SK-N-SH treated with all-trans-retinoic acid at 6 μM for 48 hours (cell line): ENCODE results near the gene ERP29.
"Not testable (repeated sequence)": the region's sequence is repeated elsewhere in the genome, so short reads cannot be mapped to it uniquely, and the experiment has no call there.

ENCODE experiments used
- ATAC-seq: fragments of 200-7000 bp; cut with Tn5 transposase; 3 replicates; pipeline ENCODE4 v1.9.1; 2020; ENCODE audit warnings: mild to moderate bottlenecking, moderate library complexity
- ARNTL ChIP-seq: fragments of 450-650 bp; formaldehyde crosslinking; IDR thresholded peaks from 2 replicates; pipeline ENCODE4 v1.5.0; 2020; ENCODE audit warnings: low read depth, mild to moderate bottlenecking, moderate library complexity, borderline replicate concordance
- BACH2 ChIP-seq: fragments of 250-450 bp; sonication (Bioruptor Pico); IDR thresholded peaks from 2 replicates; pipeline ENCODE4 v1.9.0; 2021; ENCODE audit warnings: mild to moderate bottlenecking, borderline replicate concordance
- CREB5 ChIP-seq: fragments of 250-450 bp; sonication (Bioruptor Pico); IDR thresholded peaks from 2 replicates; pipeline ENCODE4 v1.5.1; 2020; ENCODE audit warnings: low read depth, mild to moderate bottlenecking, moderate library complexity
- CSDC2 ChIP-seq: fragments of 250-450 bp; sonication (Bioruptor Pico); IDR thresholded peaks from 2 replicates; pipeline ENCODE4 v1.5.0; 2020; ENCODE audit warnings: mild to moderate bottlenecking, moderate library complexity
- ESRRG ChIP-seq: fragments of 250-450 bp; sonication (Bioruptor Pico); IDR thresholded peaks from 2 replicates; pipeline ENCODE4 v1.6.1; 2021; ENCODE audit warnings: mild to moderate bottlenecking
- GLIS3 ChIP-seq: fragments of 250-450 bp; sonication (Bioruptor Pico); IDR thresholded peaks from 2 replicates; pipeline ENCODE4 v1.5.0; 2020; ENCODE audit warnings: mild to moderate bottlenecking, moderate library complexity
- ISL1 ChIP-seq: fragments of 250-450 bp; sonication (Bioruptor Pico); IDR thresholded peaks from 2 replicates; pipeline ENCODE4 v2.1.2; 2022; ENCODE audit warnings: mild to moderate bottlenecking, moderate library complexity
- OSR1 ChIP-seq: fragments of 250-450 bp; sonication (Bioruptor Pico); IDR thresholded peaks from 2 replicates; pipeline ENCODE4 v1.8.0; 2022; ENCODE audit warnings: moderate library complexity, mild to moderate bottlenecking, inconsistent platforms
- POU6F1 ChIP-seq: fragments of 250-450 bp; sonication (Bioruptor Pico); IDR thresholded peaks from 2 replicates; pipeline ENCODE4 v1.8.0; 2021; ENCODE audit warnings: low read depth, mild to moderate bottlenecking, moderate library complexity, borderline replicate concordance
- PPARA ChIP-seq: fragments of 250-450 bp; sonication (Bioruptor Pico); IDR thresholded peaks from 2 replicates; pipeline ENCODE4 v1.5.0; 2020; ENCODE audit warnings: mild to moderate bottlenecking, borderline replicate concordance
- RARB ChIP-seq: fragments of 250-450 bp; sonication (Bioruptor Pico); IDR thresholded peaks from 2 replicates; pipeline ENCODE4 v1.8.0; 2021; ENCODE audit warnings: mild to moderate bottlenecking, moderate library complexity
- SNAI2 ChIP-seq: fragments of 250-450 bp; sonication (Bioruptor Pico); IDR thresholded peaks from 2 replicates; pipeline ENCODE4 v1.5.0; 2020; ENCODE audit warnings: mild to moderate bottlenecking, moderate library complexity
- TCF4 ChIP-seq: fragments of 250-450 bp; sonication (Bioruptor Pico); IDR thresholded peaks from 2 replicates; pipeline ENCODE4 v1.8.0; 2021; ENCODE audit warnings: mild to moderate bottlenecking, moderate library complexity, borderline replicate concordance
- TOX ChIP-seq: fragments of 250-450 bp; sonication (Bioruptor Pico); IDR thresholded peaks from 2 replicates; pipeline ENCODE4 v1.8.0; 2021; ENCODE audit warnings: mild to moderate bottlenecking, moderate library complexity, borderline replicate concordance
- ZC3H10 ChIP-seq: fragments of 250-450 bp; sonication (Bioruptor Pico); IDR thresholded peaks from 2 replicates; pipeline ENCODE4 v1.5.1; 2021; ENCODE audit warnings: mild to moderate bottlenecking, moderate library complexity
- ZFP3 ChIP-seq: fragments of 250-450 bp; sonication (Bioruptor Pico); IDR thresholded peaks from 2 replicates; pipeline ENCODE4 v1.5.0; 2020; ENCODE audit warnings: mild to moderate bottlenecking, moderate library complexity
- ZFP30 ChIP-seq: fragments of 450-650 bp; formaldehyde crosslinking; IDR thresholded peaks from 2 replicates; pipeline ENCODE4 v1.5.0; 2022; ENCODE audit warnings: mild to moderate bottlenecking, moderate library complexity
- ZNF565 ChIP-seq: fragments of 450-650 bp; formaldehyde crosslinking; conservative IDR thresholded peaks from 2 replicates; pipeline ENCODE4 v1.5.0; 2020; ENCODE audit warnings: low read depth, mild to moderate bottlenecking, moderate library complexity
- ZNF70 ChIP-seq: fragments of 450-650 bp; formaldehyde crosslinking; IDR thresholded peaks from 2 replicates; pipeline ENCODE4 v1.5.0; 2020; ENCODE audit warnings: mild to moderate bottlenecking, moderate library complexity
- ZNF8 ChIP-seq: fragments of 450-650 bp; formaldehyde crosslinking; IDR thresholded peaks from 2 replicates; pipeline ENCODE4 v1.5.0; 2020; ENCODE audit warnings: mild to moderate bottlenecking, moderate library complexity
- TF ChIP-seq, protein P1 (sequence below): fragments of 250-450 bp; sonication (Bioruptor Pico); IDR thresholded peaks from 2 replicates; pipeline ENCODE4 v1.5.1; 2021; ENCODE audit warnings: mild to moderate bottlenecking, moderate library complexity
- TF ChIP-seq, protein P2 (sequence below): fragments of 250-450 bp; sonication (Bioruptor Pico); IDR thresholded peaks from 2 replicates; pipeline ENCODE4 v1.5.0; 2020; ENCODE audit warnings: mild to moderate bottlenecking, moderate library complexity
- TF ChIP-seq, protein P3 (sequence below): fragments of 250-450 bp; sonication (Bioruptor Pico); IDR thresholded peaks from 2 replicates; pipeline ENCODE4 v1.8.0; 2020; ENCODE audit warnings: mild to moderate bottlenecking, moderate library complexity, borderline replicate concordance

The ERP29 gene

DNA sequence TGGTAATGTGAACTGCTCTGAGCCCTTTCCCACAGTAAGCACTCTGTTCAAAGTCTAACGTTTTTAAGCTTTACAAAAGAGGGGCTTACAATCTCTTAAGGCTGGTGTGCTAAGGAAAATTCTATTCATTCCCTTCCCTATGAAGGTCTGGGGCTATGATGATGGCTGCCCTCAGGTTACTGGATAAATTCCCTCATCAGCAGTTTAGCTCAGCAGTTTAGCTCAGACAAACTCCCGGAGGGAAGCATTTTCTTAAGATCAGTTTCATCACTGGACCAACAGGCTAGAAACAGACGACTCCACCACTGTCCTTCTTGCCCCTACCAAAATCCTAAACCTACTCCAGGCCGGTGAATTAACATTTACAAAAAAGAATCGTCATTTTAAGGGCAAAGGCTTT lies 19.1 kb downstream of the ERP29 start:
- TF ChIP-seq ARNTL (CRISPR knock-in tag) (no peak), ZFP3 (no peak), PPARA (CRISPR knock-in tag) (no peak), TCF4 (CRISPR knock-in tag) (no peak), ZFP30 (no peak), ISL1 (CRISPR knock-in tag) (no peak)
- TF ChIP-seq, all 23 proteins: peak for 0
- ATAC-seq: no peak

DNA sequence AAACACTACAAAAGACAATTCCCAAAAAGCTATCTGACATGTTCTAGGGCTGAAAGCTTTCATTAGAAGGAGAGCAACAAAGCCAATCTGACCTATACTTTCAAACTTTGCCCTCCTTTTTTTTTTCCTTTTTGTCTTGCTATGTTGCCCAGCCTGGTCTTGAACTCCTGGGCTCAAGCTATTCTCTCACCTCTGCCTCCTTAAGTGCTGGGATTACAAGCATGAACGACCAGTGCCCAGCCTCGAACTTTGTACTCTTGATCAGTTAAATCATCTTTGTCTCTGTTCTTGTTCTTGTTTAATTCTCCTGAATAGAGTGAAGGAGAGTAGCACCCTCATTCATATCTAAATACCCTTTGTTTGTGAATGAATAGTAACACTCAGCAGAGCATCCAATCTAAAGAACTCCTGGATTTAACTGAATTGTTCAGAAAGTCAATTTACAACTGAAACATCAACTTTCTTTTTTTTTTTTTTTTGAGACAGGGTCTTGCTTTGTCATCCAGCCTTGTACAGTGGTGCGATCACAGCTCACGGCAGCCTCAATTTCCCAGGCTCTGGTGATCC lies 22.1 kb downstream of the ERP29 start:
- no peak for ATAC-seq
- TF ChIP-seq CREB5 (CRISPR knock-in tag): no peak
- TF ChIP-seq SNAI2 (CRISPR knock-in tag): no peak
- TF ChIP-seq ZNF70 (CRISPR knock-in tag): no peak
- TF ChIP-seq PPARA (CRISPR knock-in tag): no peak
- no peak for TF ChIP-seq BACH2
- no peak for TF ChIP-seq TOX
- no peak for TF ChIP-seq TCF4 (CRISPR knock-in tag)

DNA sequence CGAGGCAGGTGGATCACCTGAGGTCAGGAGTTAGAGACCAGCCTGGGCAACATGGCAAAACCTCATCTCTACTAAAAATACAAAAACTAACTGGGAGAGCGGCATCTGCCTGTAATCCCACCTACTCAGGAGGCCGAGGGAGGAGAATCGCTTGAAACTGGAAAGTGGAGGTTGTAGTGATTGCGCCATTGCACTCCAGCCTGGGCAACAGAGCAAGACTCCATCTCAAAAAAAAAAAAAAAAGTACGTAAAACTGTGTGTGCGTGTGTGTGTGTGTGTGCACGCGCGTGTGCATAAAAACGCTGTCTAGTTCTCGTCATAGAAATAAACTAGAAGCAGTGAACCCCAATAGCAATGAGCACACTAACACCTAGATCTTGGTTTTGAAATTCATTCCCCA lies 23.4 kb downstream of the ERP29 start:
- not testable (repeated sequence) for ATAC-seq

GRCh38 chr12:112046003-112046402 lies 32.8 kb downstream of the ERP29 start:
- TF ChIP-seq, protein P1, sequence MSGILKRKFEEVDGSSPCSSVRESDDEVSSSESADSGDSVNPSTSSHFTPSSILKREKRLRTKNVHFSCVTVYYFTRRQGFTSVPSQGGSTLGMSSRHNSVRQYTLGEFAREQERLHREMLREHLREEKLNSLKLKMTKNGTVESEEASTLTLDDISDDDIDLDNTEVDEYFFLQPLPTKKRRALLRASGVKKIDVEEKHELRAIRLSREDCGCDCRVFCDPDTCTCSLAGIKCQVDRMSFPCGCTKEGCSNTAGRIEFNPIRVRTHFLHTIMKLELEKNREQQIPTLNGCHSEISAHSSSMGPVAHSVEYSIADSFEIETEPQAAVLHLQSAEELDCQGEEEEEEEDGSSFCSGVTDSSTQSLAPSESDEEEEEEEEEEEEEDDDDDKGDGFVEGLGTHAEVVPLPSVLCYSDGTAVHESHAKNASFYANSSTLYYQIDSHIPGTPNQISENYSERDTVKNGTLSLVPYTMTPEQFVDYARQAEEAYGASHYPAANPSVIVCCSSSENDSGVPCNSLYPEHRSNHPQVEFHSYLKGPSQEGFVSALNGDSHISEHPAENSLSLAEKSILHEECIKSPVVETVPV: no peak
- ATAC-seq: no peak

DNA sequence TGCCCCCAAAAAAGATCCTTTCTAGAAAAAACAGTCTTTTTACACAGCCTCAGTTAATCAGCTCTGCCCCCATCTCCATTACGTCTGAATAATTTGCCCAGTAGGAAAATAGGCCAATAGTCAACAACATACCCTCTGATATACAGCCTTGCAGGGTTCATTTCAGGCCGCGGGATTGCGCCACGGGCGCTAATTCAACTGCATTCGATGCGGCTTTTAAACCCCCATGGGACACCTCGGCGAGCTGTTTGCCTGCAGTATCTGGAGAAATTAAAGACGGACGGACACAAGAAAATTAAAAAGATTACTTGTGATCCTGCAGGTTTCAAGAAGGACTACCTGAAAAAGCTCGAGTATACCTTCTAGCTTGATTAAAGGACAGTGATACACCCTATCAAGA lies 36.1 kb downstream of the ERP29 start:
- ATAC-seq: no peak

GRCh38 chr12:112061137-112061536 lies 47.9 kb downstream of the ERP29 start:
- no peak for ATAC-seq
- TF ChIP-seq, protein P2, sequence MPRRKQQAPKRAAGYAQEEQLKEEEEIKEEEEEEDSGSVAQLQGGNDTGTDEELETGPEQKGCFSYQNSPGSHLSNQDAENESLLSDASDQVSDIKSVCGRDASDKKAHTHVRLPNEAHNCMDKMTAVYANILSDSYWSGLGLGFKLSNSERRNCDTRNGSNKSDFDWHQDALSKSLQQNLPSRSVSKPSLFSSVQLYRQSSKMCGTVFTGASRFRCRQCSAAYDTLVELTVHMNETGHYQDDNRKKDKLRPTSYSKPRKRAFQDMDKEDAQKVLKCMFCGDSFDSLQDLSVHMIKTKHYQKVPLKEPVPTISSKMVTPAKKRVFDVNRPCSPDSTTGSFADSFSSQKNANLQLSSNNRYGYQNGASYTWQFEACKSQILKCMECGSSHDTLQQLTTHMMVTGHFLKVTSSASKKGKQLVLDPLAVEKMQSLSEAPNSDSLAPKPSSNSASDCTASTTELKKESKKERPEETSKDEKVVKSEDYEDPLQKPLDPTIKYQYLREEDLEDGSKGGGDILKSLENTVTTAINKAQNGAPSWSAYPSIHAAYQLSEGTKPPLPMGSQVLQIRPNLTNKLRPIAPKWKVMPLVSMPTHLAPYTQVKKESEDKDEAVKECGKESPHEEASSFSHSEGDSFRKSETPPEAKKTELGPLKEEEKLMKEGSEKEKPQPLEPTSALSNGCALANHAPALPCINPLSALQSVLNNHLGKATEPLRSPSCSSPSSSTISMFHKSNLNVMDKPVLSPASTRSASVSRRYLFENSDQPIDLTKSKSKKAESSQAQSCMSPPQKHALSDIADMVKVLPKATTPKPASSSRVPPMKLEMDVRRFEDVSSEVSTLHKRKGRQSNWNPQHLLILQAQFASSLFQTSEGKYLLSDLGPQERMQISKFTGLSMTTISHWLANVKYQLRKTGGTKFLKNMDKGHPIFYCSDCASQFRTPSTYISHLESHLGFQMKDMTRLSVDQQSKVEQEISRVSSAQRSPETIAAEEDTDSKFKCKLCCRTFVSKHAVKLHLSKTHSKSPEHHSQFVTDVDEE (CRISPR knock-in tag): no peak
- no peak for TF ChIP-seq RARB (CRISPR knock-in tag)
- no peak for TF ChIP-seq ZC3H10 (CRISPR knock-in tag)
- TF ChIP-seq PPARA (CRISPR knock-in tag): no peak
- TF ChIP-seq TCF4 (CRISPR knock-in tag): no peak
- TF ChIP-seq, protein P1: no peak
- TF ChIP-seq, protein P3, sequence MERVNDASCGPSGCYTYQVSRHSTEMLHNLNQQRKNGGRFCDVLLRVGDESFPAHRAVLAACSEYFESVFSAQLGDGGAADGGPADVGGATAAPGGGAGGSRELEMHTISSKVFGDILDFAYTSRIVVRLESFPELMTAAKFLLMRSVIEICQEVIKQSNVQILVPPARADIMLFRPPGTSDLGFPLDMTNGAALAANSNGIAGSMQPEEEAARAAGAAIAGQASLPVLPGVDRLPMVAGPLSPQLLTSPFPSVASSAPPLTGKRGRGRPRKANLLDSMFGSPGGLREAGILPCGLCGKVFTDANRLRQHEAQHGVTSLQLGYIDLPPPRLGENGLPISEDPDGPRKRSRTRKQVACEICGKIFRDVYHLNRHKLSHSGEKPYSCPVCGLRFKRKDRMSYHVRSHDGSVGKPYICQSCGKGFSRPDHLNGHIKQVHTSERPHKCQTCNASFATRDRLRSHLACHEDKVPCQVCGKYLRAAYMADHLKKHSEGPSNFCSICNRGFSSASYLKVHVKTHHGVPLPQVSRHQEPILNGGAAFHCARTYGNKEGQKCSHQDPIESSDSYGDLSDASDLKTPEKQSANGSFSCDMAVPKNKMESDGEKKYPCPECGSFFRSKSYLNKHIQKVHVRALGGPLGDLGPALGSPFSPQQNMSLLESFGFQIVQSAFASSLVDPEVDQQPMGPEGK (CRISPR knock-in tag): no peak
- TF ChIP-seq SNAI2 (CRISPR knock-in tag): no peak
- no peak for TF ChIP-seq ESRRG (CRISPR knock-in tag)
- TF ChIP-seq ZNF70 (CRISPR knock-in tag): no peak
- no peak for TF ChIP-seq GLIS3

More for the DNA sequence above, 36.1 kb downstream of the ERP29 start:
- no peak for TF ChIP-seq SNAI2 (CRISPR knock-in tag)
- TF ChIP-seq POU6F1: no peak
- TF ChIP-seq OSR1 (CRISPR knock-in tag): no peak
- TF ChIP-seq ESRRG (CRISPR knock-in tag): no peak
- TF ChIP-seq ZFP3: no peak
- TF ChIP-seq GLIS3: no peak
- TF ChIP-seq CSDC2: no peak
- TF ChIP-seq TOX: no peak
- no peak for TF ChIP-seq ZNF8 (CRISPR knock-in tag)
- no peak for TF ChIP-seq BACH2
- no peak for TF ChIP-seq ZNF565 (CRISPR knock-in tag)
- no peak for TF ChIP-seq PPARA (CRISPR knock-in tag)
